GM06990 (cell line): Measurements from ENCODE around the gene FASN.

Experiments used
- DNase-seq: peaks from one replicate; pipeline ENCODE4 v3.0.0-alpha.2; 2011; ENCODE audit not compliant: insufficient read length; ENCODE audit errors: extremely low read depth
- H3K27me3 ChIP-seq: replicated peaks from 2 replicates; pipeline ENCODE4 v1.6.0; 2011; ENCODE audit warnings: low read length; ENCODE audit not compliant: control insufficient read depth, insufficient read depth
- H3K36me3 ChIP-seq: 2 replicates; pipeline ENCODE4 v1.5.1; 2011; ENCODE audit warnings: low read length; ENCODE audit not compliant: control insufficient read depth, insufficient read depth
- H3K4me3 ChIP-seq: replicated peaks from 2 replicates; pipeline ENCODE4 v1.5.1; 2011; ENCODE audit warnings: low read depth, mild to moderate bottlenecking, control low read depth, low read length
- CTCF ChIP-seq: IDR thresholded peaks from 2 replicates; pipeline ENCODE4 v1.5.1; 2011; ENCODE audit warnings: low read length, control low read depth, mild to moderate bottlenecking, inconsistent platforms; ENCODE audit not compliant: insufficient read depth, poor library complexity, severe bottlenecking

FASN gene

DNA sequence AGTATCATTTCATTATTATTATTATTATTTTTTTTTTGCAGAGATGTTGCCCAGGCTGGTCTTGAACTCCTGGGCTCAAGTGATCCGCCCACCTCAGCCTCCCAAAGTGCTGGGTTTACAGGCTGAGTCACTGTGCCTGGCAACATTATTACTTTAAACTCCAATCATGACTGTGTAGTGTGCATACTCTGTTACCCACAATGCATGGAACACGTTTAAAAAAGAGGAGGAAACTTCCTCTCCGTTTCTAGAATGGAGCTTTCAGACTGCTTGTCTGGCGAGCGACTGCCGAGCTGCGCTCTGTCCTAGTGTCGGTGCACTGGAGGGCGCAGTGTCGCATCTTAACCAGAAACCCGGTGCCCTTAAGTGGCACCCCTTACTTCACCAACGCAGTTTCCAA is 22.1 kb upstream of the FASN start:
- Histone ChIP-seq H3K27me3 (no peaks in the 10 kb centered on the region), H3K36me3 (no peaks in the 10 kb centered on the region), H3K4me3 (no peak overlapping the region)
- DNase-seq = no peak
- no peak for TF ChIP-seq CTCF

DNA sequence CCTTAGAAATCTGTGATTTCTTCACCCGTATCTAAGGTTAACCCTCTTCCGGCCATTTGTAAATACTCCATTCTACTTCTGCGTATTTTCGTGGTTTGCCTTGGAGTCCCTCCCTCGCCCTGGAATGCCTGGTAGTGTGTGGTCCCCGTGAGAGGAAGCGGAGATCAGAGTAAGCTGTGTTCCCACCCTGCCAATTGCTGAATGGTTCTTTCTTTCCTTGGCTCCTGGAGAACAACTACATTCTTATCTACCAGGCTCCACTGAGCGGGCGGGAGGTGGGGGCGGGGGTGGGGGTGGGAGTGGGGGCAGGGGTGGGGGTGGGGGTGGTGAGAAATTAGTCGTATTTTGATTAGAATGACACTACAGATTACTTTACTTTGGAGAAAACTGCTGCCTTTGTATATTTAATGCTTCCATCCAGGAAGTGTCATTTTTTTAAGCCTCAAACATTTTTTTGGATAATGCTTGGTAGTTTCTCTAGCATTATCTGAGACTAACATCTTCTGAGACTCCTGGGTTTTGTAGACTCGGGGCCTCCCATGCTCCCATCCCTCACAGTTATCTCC is 20.9 kb upstream of the FASN start:
- no peak for DNase-seq
- no peak overlapping the region for H3K4me3 ChIP-seq
- TF ChIP-seq CTCF = no peak
- no peaks in the 10 kb centered on the region for H3K36me3 ChIP-seq
- no peaks in the 10 kb centered on the region for H3K27me3 ChIP-seq

GRCh38 chr17:82118168-82118814 is 20.3 kb upstream of the FASN start:
- no peak for TF ChIP-seq CTCF
- DNase-seq = no peak
- no peaks in the 10 kb centered on the region for H3K36me3 ChIP-seq
- no peaks in the 10 kb centered on the region for H3K27me3 ChIP-seq
- H3K4me3 ChIP-seq = no peak overlapping the region

DNA sequence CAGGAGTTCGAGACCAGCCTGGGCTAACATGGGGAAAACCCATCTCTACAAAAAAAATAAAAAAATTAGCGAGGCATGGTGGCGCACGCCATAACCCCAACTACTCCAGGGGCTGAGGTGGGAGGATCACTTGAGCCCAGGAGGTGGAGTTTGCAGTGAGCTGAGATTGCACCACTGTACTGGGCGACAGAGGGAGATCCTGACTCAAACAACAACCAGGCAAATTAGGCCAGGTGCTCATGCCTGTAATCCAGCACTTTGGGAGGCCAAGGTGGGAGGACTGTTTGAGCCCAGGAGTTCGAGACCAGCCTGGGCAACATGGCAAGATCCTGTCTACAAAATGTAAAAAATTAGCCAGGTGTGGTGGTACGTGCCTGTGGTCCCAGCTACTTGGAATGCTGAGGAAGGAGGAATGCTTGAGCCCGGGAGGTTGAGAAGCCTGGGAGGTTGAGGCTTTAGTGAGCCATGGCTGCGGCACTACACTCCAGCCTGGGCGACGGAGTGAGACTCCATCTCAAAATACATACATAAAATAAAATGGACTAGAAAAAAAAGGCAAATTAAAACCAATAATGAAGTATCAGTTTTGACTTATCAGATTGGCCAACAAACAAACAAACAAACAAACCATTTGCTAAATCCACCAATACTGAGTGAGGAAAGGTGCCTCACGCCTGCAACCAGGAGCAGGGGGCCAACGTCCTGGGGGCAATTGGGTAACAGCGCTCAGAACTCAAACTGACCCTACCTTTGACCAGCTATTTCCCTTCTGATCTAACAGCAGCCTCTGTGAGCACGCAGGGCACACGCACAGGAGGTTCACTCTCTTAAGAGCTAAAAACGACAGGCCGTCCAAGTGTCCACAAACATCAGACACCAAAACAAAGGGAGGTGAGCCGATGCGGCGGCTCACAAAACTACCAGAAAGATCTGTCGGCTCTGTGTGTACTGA is 19.4 kb upstream of the FASN start:
- H3K27me3 ChIP-seq = no peaks in the 10 kb centered on the region
- no peak for TF ChIP-seq CTCF
- no peak for DNase-seq
- no peak overlapping the region for H3K4me3 ChIP-seq
- H3K36me3 ChIP-seq = no peaks in the 10 kb centered on the region

- Histone ChIP-seq H3K4me3 (no peak overlapping the region), H3K36me3 (no peaks in the 10 kb centered on the region), H3K27me3 (no peaks in the 10 kb centered on the region)
- no peak for DNase-seq
- no peak for TF ChIP-seq CTCF
Measured at GRCh38 chr17:82116246-82116645, 18.2 kb upstream of the FASN start.
